Natural killer cell treated with Interleukin-12 subunit alpha and Interleukin-12 subunit beta and Interleukin-15 and Interleukin-18, amount 100 ng/mL, for 72 hours (primary cell): Measurements from ENCODE around the gene TMEM72. TPM values are rescaled to one million over a fixed set of nuclear protein-coding genes. Genes with fewer than 3 reads are reported as not detected.

Experiments used
- ATAC-seq, 2 donors: fragments of 150-1000 bp; cut with Tn5 transposase in 1 of 2; sonication (Bioruptor Pico), chemical (Tn5 transposase) in 1 of 2; 2 replicates each; pipeline ENCODE4 v1.10.0; 2021
- DNase-seq: peaks from one replicate; pipeline ENCODE4 v3.0.0; 2022; ENCODE audit warnings: low spot score
- H3K27ac Mint-ChIP-seq, 2 donors: 1 replicate in 1 of 2; 2 replicates in 1 of 2; pipeline ENCODE4 v1.8.0; 2022; ENCODE audit warnings: mixed read lengths in 2 of 2, mild to moderate bottlenecking in 1 of 2, moderate library complexity in 1 of 2
- H3K27me3 Mint-ChIP-seq, 2 donors: 1 replicate in 1 of 2; 2 replicates in 1 of 2; pipeline ENCODE4 v1.8.0; 2022; ENCODE audit warnings: mixed read lengths in 2 of 2
- H3K36me3 Mint-ChIP-seq: one replicate; pipeline ENCODE4 v1.8.0; 2022; ENCODE audit warnings: mixed read lengths
- H3K4me1 Mint-ChIP-seq, 2 donors: 1 replicate in 1 of 2; 2 replicates in 1 of 2; pipeline ENCODE4 v1.8.0; 2022; ENCODE audit warnings: low read depth in 2 of 2, mixed read lengths in 2 of 2, mild to moderate bottlenecking in 1 of 2
- H3K4me3 Mint-ChIP-seq: one replicate; pipeline ENCODE4 v1.8.0; 2022; ENCODE audit warnings: mixed read lengths
- H3K9me3 Mint-ChIP-seq: 2 replicates; pipeline ENCODE4 v1.8.0; 2022; ENCODE audit warnings: mixed read lengths
- total RNA-seq, 2 donors: library from RNA; stranded (reverse); gene quantifications; one replicate each; pipeline ENCODE4 v1.2.3, GENCODE V29; 2022

Gene TMEM72
- total RNA-seq, 2 donors from 2014 or later: not detected

DNA sequence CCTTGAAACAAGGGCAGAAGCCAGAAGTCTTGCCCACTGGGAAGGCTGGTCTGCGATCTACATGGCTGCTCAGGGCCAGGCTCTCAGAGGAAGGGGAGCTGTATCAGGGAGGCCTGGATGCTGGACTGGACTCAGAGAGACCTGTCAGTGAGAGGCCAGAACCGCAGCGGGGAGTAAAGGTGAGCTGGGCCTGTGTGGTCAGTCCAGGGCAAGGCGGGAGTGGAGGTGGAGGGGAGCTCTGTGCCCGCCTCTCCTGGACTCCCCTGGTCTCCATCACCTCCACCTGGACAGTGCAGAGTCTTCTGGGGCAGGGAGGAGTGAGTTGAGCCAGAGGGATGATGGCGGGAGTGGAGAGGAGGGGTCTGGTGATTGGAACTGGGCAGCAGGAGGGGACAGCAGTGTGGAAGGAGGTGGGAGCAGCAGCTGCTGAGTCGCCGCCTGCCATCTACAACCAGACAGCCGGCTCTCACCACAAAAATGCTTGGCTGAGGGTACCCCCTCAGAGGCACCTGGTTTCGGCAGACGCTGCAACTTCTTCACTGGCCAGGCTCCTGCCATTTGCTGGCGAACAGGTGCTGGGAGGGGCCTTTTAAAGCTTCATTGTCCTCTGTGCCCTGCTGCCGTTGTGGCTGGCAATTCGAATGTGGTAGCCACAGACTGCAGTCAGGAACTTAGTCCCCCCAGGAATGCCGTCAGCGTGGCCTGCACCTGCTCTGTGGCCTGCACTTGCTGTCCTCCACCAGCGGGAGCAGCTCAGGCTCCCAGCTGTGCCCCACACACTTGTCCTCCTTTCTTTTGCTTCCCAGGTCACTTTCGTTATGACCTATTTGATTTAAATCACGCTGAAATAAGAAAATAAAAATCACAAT is 52.0 kb downstream of the TMEM72 start:
- no peaks in the 10 kb centered on the region for H3K9me3 Mint-ChIP-seq
- no peak for DNase-seq
- no peak for ATAC-seq
- no peaks in the 10 kb centered on the region for H3K36me3 Mint-ChIP-seq
- H3K27ac Mint-ChIP-seq: peak overlapping the region; percentile 28 to 94
- peak overlapping the region; percentile 62 for H3K4me3 Mint-ChIP-seq
- peaks cover 67 to 73% of the 10 kb centered on the region in 2 donors for H3K4me1 Mint-ChIP-seq
- H3K27me3 Mint-ChIP-seq: no peaks in the 10 kb centered on the region

DNA sequence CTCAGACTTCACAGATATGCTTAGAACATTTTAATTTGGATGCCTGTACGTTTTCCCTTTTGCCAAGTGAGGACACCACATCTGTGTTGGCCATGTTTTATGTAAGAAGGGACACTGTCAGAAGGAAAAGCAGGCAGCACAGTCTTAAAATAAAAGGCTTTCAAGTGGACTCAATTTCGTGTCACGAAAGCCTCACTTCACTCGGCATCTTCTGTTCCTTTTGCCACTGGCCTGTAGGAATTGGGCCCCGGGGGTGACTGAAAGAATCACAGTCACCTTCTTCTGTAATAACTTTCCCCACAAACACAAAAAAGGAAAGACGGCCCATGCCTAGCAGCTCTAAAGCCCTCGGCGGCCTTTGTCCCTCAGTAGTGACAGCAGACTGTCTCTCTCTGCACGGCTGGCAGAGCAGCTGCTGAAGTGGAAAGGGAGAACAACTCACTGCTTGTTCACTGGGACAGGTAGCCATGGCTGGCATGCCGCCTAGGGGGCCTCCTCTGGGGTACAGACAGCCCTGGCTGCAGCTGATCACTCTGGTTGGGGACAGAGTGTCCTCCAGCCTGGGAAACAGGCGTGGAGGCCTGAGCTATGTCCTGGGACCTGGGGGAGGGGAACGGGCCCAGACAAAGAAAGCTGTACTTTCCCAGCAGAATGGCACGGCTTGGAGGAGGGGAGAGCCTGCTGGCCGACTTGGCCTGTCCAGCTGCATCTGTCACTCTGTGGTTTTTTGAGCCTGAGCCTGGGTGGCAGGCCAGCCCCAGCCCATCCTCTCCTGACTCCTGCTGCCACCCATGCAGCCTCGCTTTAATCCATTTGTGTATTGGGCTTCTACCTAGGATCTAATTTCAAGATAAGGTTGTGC is 52.9 kb downstream of the TMEM72 start:
- Mint-ChIP-seq H3K4me1 (peaks cover 67 to 74% of the 10 kb centered on the region in 2 donors), H3K27ac (peak overlapping the region; percentile 78 to 94), H3K27me3 (no peaks in the 10 kb centered on the region), H3K4me3 (peak overlapping the region; percentile 49), H3K9me3 (peaks cover 4% of the 10 kb centered on the region), H3K36me3 (no peaks in the 10 kb centered on the region)
- ATAC-seq (no peak), DNase-seq (no peak)

DNA sequence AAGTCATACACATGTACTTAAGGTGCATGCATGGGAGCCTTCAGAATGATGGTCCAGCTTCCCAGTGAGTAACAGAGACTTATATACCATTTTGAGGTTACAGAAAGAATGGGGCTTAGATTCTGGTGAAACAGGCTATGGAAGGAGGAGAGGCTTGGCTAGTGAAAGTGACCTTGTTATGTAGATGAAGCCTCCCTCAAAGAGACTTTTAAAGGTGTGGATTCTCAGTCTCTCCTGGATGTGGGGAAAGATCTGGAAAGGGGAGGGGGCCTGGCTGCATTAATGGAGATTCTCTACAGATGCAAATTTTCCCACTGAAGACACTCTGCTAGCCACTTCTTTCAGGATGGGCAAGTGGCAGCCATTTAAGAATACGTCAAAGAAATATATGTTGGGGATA is 54.0 kb downstream of the TMEM72 start:
- Mint-ChIP-seq H3K36me3 (no peaks in the 10 kb centered on the region), H3K27ac (peak overlapping the region; percentile 78 to 94), H3K27me3 (no peaks in the 10 kb centered on the region), H3K4me3 (peak overlapping the region; percentile 22), H3K9me3 (peaks cover 4% of the 10 kb centered on the region), H3K4me1 (peaks cover 77 to 83% of the 10 kb centered on the region in 2 donors)
- ATAC-seq (no peak), DNase-seq (no peak)

DNA sequence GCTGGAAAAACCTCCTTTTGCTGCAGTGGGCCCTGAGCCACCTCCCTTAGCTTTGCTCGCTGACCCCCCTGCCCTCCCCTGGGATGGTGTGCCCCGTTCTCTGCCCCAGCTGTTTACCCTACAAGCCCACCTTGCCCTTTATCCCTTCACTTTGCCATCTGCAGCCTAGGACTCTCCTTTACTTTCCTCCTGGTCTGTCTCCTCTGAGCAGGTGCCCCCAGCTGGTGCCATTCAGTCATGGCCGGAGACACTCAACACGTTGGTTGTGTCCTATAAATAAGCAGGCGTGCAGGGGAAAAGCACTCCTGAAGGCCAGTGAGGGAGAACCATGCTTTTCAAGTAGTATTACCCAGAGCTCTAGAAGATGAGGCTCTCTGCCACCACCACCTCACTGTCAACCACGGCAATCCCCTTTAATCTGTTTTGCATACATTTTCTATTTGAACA is 54.5 kb downstream of the TMEM72 start:
- DNase-seq (no peak), ATAC-seq (peak; percentile 31 to 64)
- Mint-ChIP-seq H3K27ac (peak overlapping the region; percentile 78 to 94), H3K9me3 (peaks cover 4% of the 10 kb centered on the region), H3K36me3 (no peaks in the 10 kb centered on the region), H3K4me3 (peak overlapping the region; percentile 79), H3K27me3 (no peaks in the 10 kb centered on the region), H3K4me1 (peaks cover 71 to 80% of the 10 kb centered on the region in 2 donors)

DNA sequence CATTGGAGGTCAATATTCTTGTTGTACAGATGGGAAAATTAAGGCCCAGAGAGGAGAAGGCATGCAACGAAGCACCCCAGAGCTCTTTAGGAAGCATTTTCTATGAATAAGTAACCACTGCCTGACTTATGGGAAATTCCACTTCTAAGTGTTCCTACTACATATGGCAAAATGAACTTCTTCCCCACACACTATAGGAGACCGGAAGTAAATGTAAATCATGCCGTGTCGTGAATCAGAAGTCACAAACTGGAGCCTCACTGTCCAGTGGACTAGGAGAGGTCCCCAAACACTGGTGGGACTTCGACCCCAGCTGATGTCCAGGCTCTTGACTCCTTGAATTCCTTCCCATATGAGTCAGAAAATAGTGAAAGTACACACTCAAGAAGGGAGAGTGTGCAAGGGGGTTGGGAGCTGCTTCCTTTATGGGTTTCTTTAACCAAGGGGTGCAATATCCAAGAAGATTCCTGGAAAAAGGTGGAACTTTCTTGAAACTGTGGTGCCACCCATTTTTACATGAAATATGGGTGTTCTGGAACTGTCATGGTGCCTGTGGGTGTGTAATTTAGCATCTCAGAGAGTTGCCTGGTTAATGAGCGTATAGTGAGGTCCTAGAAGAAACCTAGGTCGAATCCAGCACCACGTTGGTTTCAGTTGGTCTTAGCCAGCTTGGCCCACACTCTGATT is 55.1 kb downstream of the TMEM72 start:
- peak overlapping the region; percentile 79 for H3K4me3 Mint-ChIP-seq
- H3K9me3 Mint-ChIP-seq: peaks cover 4% of the 10 kb centered on the region
- H3K27ac Mint-ChIP-seq: peak overlapping the region; percentile 78 to 94
- no peaks in the 10 kb centered on the region for H3K36me3 Mint-ChIP-seq
- peaks cover 65 to 80% of the 10 kb centered on the region in 2 donors for H3K4me1 Mint-ChIP-seq
- no peak for DNase-seq
- H3K27me3 Mint-ChIP-seq: no peaks in the 10 kb centered on the region
- ATAC-seq: peak in 1 of 2 donors; percentile 46

DNA sequence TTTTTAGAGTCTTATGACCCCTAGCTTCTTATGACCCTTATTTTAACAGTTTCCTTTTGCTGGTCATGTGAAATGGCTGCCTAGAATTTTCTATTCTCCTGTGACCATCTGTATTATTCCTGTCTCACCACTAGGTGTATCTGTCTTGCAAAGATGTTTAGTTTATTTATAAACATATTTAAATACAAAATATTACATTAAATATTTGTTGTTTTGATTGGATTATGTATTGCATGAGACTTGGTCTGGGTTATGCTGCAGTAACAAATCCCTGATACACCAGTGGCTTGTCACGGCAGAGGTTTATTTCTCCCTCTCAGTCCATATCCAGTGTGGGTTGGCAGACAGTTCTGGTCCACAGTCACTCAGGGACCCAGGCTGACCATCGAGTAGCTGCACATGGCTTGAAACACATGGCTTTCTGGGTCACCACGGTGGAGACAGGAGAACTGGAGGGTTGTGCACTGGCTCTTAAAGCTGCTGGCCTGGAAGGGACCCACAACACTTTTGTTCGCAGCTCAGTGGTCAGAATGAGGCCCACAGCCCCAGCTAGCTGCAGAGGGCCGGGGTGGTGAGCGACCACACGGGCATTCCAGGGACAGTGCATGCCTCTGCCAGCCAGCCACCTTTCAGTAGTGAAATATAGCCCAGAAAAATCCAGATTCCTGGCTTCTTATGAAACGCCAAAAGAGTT is 55.8 kb downstream of the TMEM72 start:
- Mint-ChIP-seq H3K4me3 (peak overlapping the region; percentile 82), H3K27ac (peak overlapping the region; percentile 78 to 94), H3K27me3 (no peaks in the 10 kb centered on the region), H3K4me1 (peaks cover 65 to 80% of the 10 kb centered on the region in 2 donors), H3K36me3 (no peaks in the 10 kb centered on the region), H3K9me3 (peaks cover 4% of the 10 kb centered on the region)
- DNase-seq: no peak
- ATAC-seq: no peak

DNA sequence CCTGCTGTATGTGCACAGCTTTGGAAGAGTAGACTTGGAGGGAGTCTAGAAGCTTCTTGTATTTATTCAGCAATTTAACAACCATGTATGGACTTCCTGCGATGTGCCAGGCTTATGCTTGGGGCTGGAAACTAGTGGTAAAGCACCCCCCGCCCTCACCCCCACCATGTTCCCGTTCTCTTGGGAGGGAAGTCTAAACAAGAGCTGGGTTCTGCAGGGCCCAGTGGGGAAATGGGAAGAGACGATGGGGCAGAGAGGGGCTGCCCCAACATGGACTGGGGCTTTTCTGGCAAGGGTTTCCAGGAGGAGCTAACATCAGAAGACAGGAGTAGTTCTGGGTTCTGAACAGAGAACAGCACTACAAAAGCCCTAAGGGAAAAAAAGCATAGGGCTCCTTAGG is 56.5 kb downstream of the TMEM72 start:
- peaks cover 61 to 77% of the 10 kb centered on the region in 2 donors for H3K4me1 Mint-ChIP-seq
- DNase-seq (no peak), ATAC-seq (peak in 1 of 2 donors; percentile 44)
- H3K9me3 Mint-ChIP-seq: peaks cover 4% of the 10 kb centered on the region
- peak overlapping the region; percentile 82 for H3K4me3 Mint-ChIP-seq
- H3K27me3 Mint-ChIP-seq: no peaks in the 10 kb centered on the region
- no peaks in the 10 kb centered on the region for H3K36me3 Mint-ChIP-seq
- peak overlapping the region; percentile 62 to 70 for H3K27ac Mint-ChIP-seq

DNA sequence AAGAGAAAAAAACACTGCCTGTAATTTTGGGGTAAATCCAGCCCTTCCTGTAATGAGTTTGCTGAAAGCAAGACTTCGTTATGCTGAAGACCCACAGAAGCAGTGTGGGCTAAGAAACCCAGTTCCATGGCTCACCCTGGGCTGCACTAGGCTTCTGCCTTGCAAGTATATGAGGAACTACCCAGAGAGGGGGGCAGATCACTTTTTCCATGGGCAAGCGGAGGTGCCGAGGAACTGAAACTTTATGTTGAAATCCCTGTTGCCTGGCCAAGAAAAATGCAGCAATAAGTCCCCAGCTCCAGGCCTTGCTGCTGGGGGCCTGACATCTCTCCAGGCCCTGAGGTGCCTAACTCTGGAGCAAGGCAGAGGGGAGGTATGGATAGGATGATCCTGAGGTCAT is 57.0 kb downstream of the TMEM72 start:
- ATAC-seq: peak; percentile 35 to 48
- H3K36me3 Mint-ChIP-seq: no peaks in the 10 kb centered on the region
- H3K4me1 Mint-ChIP-seq: peaks cover 61 to 77% of the 10 kb centered on the region in 2 donors
- no peak for DNase-seq
- H3K9me3 Mint-ChIP-seq: peaks cover 4% of the 10 kb centered on the region
- peak overlapping the region; percentile 62 to 70 for H3K27ac Mint-ChIP-seq
- peak overlapping the region; percentile 82 for H3K4me3 Mint-ChIP-seq
- H3K27me3 Mint-ChIP-seq: no peaks in the 10 kb centered on the region

DNA sequence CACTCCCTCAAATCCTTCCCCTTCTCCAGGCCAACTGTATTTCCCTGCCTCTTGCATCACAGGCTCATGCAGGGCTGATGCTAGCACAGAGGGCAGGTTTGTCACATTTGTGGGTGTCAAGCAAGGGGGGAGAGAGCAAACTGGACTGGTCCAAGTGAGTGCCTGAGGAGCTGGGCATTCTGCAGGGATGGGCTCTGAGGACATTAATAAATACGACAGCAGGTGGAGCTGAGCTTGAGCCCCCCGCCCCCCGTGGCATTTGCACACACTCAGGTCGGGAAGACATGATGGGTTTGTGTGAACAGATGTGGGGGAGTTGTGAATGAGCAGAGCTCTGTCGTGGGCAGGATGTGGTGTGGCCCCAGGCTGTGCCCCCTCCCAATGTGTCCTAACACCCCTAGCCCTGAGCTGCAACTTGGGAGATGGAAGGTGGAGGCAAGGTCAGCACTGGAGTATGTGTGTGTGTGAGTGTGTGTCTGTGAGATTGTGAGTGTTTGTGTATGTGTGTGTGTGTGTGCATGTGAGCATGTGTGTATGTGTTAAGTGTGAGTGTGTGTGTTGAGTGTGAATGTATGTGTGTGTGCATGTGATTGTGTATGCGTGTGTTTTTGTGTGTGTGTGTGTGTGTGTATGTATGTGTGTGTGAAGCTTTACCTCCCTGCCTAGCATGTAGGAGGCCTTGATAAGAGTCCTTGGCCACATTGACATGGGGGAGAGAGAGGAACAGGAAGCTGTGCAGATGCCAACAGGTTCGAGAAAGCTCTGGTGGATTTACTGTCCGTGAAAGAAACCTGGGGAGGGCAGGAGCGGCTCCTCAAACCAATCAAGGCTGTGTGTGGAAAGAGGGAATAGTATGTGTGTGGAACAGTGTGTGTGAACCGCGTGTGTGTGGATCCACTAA is 57.6 kb downstream of the TMEM72 start:
- peak; percentile 86 for DNase-seq
- Mint-ChIP-seq H3K9me3 (peaks cover 4% of the 10 kb centered on the region), H3K36me3 (no peaks in the 10 kb centered on the region), H3K27me3 (no peaks in the 10 kb centered on the region), H3K4me1 (peaks cover 63 to 77% of the 10 kb centered on the region in 2 donors), H3K4me3 (peak overlapping the region; percentile 82), H3K27ac (peak overlapping the region; percentile 62 to 70)
- ATAC-seq: peak; percentile 79 to 86

GRCh38 chr10:44969854-44970253 is 58.7 kb downstream of the TMEM72 start:
- H3K4me3 Mint-ChIP-seq: peak overlapping the region; percentile 82
- DNase-seq (no peak), ATAC-seq (no peak)
- H3K36me3 Mint-ChIP-seq: no peaks in the 10 kb centered on the region
- H3K27me3 Mint-ChIP-seq: no peaks in the 10 kb centered on the region
- peaks cover 4% of the 10 kb centered on the region for H3K9me3 Mint-ChIP-seq
- peaks cover 60 to 75% of the 10 kb centered on the region in 2 donors for H3K4me1 Mint-ChIP-seq
- peak overlapping the region in 1 of 2 donors; percentile 70 for H3K27ac Mint-ChIP-seq

- Mint-ChIP-seq H3K36me3 (no peaks in the 10 kb centered on the region), H3K9me3 (peaks cover 4% of the 10 kb centered on the region), H3K27ac (peak overlapping the region in 1 of 2 donors; percentile 23), H3K4me3 (no peak overlapping the region), H3K27me3 (no peaks in the 10 kb centered on the region), H3K4me1 (peaks cover 50 to 68% of the 10 kb centered on the region in 2 donors)
- no peak for ATAC-seq
- DNase-seq: no peak
These were observed 59.8 kb downstream of the TMEM72 start for GRCh38 chr10:44970812-44971395.

DNA sequence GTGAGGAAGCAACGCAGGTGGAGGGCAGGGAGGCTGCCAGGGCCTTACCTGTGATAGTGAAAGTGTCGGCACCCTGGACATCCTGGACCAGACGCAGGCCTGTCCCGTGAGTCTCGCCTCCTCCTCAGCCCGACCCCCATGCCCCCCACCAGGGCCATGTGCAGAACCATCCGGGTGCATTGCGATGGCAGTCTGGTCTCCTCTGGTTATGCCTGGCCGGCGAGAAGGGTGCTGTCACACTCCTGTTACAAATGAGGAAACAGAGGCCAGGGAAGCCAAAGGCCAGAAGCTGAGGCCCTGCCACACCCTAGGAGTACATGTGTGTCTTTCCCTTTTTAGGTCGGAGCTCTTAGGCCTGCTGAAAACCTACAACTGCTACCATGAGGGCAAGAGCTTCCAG is 60.3 kb downstream of the TMEM72 start:
- DNase-seq (no peak), ATAC-seq (no peak)
- H3K27me3 Mint-ChIP-seq: no peaks in the 10 kb centered on the region
- H3K4me3 Mint-ChIP-seq: no peak overlapping the region
- no peaks in the 10 kb centered on the region for H3K36me3 Mint-ChIP-seq
- H3K27ac Mint-ChIP-seq: no peak overlapping the region
- peaks cover 4% of the 10 kb centered on the region for H3K9me3 Mint-ChIP-seq
- peaks cover 45 to 64% of the 10 kb centered on the region in 2 donors for H3K4me1 Mint-ChIP-seq
